NCI-H1694 (cell line): Measurements from ENCODE around the gene ADH1C.

Source experiments
- DNase-seq: peaks from one replicate; lab custom pipeline; 2025; lab: John Stamatoyannopoulos, UW

Gene ADH1C

DNA sequence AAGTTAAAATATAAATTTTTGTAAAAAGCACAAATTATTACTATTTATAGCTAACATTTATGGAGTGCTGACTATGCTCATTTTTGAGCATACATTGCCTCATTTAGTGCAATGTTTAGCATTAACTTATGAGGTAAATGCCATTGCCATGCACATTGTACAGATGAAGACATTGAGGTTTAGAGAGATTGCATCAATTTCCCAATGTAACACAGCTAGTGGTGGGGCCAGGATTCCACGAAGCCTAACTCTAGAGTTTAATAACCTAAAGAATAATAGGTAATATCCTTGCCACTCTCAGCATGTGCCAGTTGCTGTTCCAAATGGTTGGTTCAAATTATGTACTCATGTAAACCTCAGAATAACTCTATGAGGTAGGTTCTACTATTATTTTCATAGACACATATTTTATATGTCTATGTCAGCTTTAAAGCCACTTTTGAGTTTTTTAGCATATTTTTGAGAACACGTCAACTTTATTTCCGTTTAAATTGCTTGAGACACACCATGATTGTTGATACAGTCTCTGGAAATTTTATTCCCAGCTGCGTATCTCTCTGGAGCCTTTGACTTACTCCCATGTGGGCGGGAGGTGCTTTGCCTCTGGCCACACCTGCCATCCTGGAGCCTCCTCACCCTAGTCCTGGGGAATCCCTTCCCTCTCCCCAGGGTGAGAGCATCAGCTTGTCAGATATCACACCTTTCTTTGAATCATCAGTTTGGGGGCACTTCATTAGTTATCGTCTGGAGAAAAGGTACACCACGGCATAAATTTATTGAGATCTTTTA is 51.0 kb downstream of the ADH1C start:
- DNase-seq: no peak

DNA sequence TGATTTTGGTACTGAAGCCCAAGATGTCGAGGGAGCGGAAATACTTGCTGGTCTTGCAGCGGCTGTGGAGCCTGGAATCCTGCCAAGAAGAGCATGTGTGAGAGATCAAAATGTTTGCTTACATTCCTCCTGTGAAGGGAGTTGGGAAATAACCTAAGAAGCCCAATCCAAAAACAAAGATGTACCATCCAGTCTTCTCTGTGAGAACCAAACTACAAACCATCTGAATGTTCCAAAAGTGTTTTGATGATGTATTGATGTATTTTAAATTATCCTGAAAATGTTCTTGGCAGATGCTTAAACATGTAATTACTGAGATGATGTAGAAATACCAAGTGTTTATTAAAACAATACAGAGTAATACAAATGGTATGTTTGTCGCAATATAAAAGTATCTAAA is 51.6 kb downstream of the ADH1C start:
- no peak for DNase-seq

DNA sequence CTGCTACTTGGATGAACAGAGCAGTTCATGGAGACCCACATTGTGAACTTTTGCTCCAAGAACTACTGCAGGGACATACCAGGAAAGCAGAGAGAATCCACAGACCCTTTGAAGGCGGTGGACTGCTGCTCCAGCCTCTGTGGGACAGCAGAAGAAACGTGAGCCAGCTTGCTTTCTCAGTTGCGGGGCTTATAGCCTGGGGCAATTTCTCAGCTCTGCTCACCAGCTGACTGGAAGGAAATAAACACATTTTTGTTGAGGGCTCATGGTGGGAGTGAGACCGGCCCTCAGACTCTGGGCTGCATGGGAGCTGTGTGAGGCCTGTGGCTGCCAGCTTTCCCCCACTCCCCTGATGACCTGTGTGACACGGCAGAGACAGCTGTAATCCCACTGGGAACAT is 59.2 kb downstream of the ADH1C start:
- DNase-seq: no peak

DNA sequence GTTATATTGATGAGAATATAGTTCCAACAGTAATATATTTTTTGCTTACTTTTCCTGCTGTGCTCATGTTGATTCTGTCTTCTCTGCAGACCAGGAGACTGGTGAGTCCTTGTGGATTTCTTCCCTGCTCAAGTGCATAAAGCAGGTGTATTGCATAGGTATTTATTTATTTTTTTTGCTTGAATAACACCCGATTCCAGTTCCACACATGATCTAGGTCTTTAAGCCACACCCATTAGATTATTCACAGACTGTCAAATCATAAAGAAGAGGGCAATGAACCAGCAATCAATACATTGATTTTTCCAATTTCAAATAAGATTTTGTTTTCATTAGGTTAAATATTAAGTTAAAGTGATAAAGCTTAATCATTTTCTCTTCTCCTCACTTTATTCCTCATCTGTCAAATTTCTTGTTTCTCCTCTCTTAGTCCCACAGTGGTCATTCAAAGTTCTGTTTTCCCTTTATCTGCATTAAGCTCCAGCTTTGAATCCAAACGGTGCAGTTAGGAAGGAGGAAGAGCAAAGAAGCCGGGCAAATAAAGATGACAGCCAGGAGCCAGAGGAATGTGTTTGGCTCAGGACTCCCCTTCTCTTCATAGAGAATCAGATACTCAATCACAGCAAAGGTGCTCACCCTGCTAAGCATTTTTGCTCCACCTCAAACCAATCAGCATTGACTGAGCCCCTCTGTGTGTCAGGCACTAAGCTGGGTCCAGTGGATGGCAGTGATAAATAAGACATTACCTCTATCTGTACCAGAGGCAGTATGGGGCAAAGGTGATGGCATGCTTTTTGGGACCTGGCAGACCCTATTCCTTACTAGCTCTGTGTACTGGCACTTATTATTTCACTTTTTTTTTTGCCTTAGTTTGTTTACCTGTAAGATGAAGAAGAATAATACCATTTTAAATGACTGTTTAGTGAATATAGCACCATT is 61.4 kb downstream of the ADH1C start, which contains the start of gene ADH1A:
ADH1A (minus strand) TSS at position 138 of the 939 bp plus-strand sequence; CDS start at position 67, 71 bp downstream.
- no peak for DNase-seq
